Lower leg skin (tissue), 4 donors: ENCODE measurements around the gene ATP2A1. TPM values are rescaled to one million over a fixed set of nuclear protein-coding genes. Genes with fewer than 3 reads are reported as not detected.
A peak's percentile ranks its signal among the peaks of the same experiment; 100 is the strongest.
"Not testable (repeated sequence)": the region's sequence is repeated elsewhere in the genome, so short reads cannot be mapped to it uniquely, and the experiment has no call there.

Experiments used
- DNase-seq, 2 donors: peaks; one replicate each; pipeline ENCODE4 v3.0.0-alpha.2; 2019; ENCODE audit warnings: low spot score in 2 of 2
- H3K4me3 ChIP-seq: fragments of 200-600 bp; sonication (generic); 2 replicates; pipeline ENCODE4 v1.5.1; 2017; ENCODE audit warnings: mild to moderate bottlenecking, low read depth; ENCODE audit not compliant: poor library complexity, severe bottlenecking
- POLR2A ChIP-seq, 2 donors: fragments of 450-650 bp; IDR thresholded peaks; one replicate each; pipeline ENCODE4 v1.6.1; 2016 to 2017; ENCODE audit warnings: antibody characterized with exemption in 2 of 2, mild to moderate bottlenecking in 1 of 2, moderate library complexity in 1 of 2
- WGBS, 2 donors: methylation state at CpG; one replicate each; pipeline ENCODE4 v1.1.5; 2018; 5-methylcytosine and 5-hydroxymethylcytosine counted together
- intact Hi-C: fragments of 100-400 bp; cut with DNase I; formaldehyde crosslinking; loops from one replicate; pipeline ENCODE4 v1.15.0; 2023; ENCODE audit warnings: low total_unique reads
- total RNA-seq, 4 donors: library from RNA; depleted of rRNA; stranded (reverse); fragments of >200 nt; gene quantifications; one replicate each; pipeline ENCODE4 v1.1.0, GENCODE V29; 2016
- TF ChIP-seq, protein P1 (sequence below), 3 donors: fragments of 450-650 bp; IDR thresholded peaks; one replicate each; pipeline ENCODE4 v1.5.1; 2016; ENCODE audit warnings: antibody characterized with exemption in 3 of 3, mild to moderate bottlenecking in 3 of 3, moderate library complexity in 2 of 3

ATP2A1 gene
- total RNA-seq, 4 donors from 2014 or later = 0.07 to 0.46 (median 0.21) TPM

DNA sequence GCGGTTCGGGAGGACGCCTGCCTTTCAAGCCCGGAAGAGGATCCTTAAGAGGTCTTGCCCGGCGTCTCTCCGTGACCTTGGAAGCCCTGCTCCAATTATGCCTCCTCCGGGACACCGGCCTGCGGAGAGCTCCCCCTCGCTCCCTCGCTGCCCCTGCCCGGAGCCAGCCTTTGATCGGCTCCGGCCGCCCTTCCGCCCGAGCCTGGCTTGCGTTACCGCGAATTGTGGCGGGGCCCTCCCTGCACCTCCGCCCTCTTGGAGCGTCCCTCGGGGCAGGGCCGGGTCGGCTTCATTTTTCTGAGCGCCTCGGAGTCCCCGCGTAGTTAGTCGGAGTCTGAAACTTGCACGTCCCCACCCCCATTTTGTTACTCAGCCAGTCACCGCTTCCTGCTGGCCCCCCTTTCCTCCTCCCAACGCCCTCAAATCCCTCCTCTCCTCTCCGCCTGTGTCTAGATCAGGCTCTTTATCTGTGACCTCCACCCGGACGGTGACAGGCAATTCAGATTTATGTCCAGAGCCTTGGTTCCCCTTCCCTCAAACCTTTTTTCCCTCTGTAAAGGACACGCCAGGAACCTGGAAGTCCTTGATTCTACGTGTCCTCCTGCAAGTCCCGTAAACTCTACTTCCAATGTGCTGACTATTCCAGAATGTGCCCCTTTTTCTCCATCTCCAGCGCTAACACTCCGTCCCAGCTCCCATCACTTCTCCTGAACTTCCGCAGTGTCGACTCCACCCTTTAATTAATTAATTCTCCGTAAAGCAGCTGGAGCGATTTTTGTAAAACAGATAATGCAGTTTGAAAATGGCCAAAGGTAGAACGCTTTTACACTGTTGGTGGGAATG, 47.3 kb downstream of the ATP2A1 start:
- peak overlapping the region; percentile 73 for H3K4me3 ChIP-seq
- DNase-seq = peak; percentile 76 to 95
- no peak for TF ChIP-seq POLR2A (IDR thresholded peaks at IDR 0.05)
- TF ChIP-seq, protein P1, sequence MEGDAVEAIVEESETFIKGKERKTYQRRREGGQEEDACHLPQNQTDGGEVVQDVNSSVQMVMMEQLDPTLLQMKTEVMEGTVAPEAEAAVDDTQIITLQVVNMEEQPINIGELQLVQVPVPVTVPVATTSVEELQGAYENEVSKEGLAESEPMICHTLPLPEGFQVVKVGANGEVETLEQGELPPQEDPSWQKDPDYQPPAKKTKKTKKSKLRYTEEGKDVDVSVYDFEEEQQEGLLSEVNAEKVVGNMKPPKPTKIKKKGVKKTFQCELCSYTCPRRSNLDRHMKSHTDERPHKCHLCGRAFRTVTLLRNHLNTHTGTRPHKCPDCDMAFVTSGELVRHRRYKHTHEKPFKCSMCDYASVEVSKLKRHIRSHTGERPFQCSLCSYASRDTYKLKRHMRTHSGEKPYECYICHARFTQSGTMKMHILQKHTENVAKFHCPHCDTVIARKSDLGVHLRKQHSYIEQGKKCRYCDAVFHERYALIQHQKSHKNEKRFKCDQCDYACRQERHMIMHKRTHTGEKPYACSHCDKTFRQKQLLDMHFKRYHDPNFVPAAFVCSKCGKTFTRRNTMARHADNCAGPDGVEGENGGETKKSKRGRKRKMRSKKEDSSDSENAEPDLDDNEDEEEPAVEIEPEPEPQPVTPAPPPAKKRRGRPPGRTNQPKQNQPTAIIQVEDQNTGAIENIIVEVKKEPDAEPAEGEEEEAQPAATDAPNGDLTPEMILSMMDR (IDR thresholded peaks at IDR 0.05) = no peak
- WGBS, 2 donors = 1% methylated on average over 40 to 45 of the region's 48 CpGs
- intact Hi-C loops = no loop called here

DNA sequence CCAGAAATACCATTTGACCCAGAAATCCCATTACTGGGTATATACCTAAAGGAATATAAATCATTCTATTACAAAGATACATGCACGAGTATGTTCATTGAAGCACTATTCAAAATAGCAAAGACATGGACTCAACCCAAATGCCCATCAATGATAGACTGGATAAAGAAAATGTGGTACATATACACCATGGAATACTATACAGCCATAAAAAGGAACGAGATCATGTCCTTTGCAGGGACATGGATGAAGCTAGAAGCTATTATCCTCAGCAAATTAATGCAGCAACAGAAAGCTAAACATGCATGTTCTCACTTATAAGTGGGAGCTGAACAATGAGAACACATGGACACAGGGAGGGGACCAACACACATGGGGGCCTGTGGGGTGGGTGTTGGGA, 48.0 kb downstream of the ATP2A1 start:
- WGBS, 2 donors = 54 to 56% methylated on average over 2 of the region's 2 CpGs
- DNase-seq, intact Hi-C loops, H3K4me3 ChIP-seq: not testable (repeated sequence)

GRCh38 chr16:28927815-28928214, 49.5 kb downstream of the ATP2A1 start:
- intact Hi-C loops = no loop called here
- no peak overlapping the region for H3K4me3 ChIP-seq
- TF ChIP-seq, protein P1 (IDR thresholded peaks at IDR 0.05) = no peak
- no peak for TF ChIP-seq POLR2A (IDR thresholded peaks at IDR 0.05)
- 92 to 95% methylated on average over 1 of the region's 1 CpG for WGBS, 2 donors
- DNase-seq = no peak

- WGBS, 2 donors = 83 to 90% methylated on average over 3 of the region's 3 CpGs
- TF ChIP-seq, protein P1 (IDR thresholded peaks at IDR 0.05) = no peak
- TF ChIP-seq POLR2A (IDR thresholded peaks at IDR 0.05) = no peak
- no peak overlapping the region for H3K4me3 ChIP-seq
- intact Hi-C loops = loop anchor here (2.0 kb wide), 1 partner anchor 15 kb away; no protein-coding TSS in a partner anchor
- DNase-seq = no peak
These were observed 51.9 kb downstream of the ATP2A1 start for GRCh38 chr16:28930203-28930602.

DNA sequence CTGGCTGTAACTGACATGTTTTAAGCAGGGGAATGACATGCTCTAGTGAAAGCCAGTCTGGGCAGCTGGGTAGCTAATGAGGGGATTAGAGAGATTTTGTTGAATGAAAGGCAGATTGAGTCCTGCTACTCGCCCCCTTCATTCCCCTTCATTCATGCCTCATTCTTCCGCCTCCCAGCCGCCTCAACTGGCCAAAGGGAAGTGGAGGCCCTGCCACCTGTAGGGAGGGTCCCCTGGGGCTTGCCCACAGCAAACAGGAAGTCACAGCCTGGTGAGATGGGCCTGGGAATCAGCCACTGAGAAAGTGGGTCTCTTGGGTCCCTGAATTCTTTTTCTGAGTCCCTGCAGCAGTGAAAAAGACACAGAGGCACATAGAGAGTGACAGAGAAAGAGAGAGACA, 52.4 kb downstream of the ATP2A1 start:
- H3K4me3 ChIP-seq = no peak overlapping the region
- intact Hi-C loops = loop anchor here (2.0 kb wide), 1 partner anchor 14 kb away; no protein-coding TSS in a partner anchor
- no peak for DNase-seq
- TF ChIP-seq, protein P1 (IDR thresholded peaks at IDR 0.05) = no peak
- TF ChIP-seq POLR2A (IDR thresholded peaks at IDR 0.05) = no peak
- 74 to 90% methylated on average over 3 of the region's 3 CpGs for WGBS, 2 donors

DNA sequence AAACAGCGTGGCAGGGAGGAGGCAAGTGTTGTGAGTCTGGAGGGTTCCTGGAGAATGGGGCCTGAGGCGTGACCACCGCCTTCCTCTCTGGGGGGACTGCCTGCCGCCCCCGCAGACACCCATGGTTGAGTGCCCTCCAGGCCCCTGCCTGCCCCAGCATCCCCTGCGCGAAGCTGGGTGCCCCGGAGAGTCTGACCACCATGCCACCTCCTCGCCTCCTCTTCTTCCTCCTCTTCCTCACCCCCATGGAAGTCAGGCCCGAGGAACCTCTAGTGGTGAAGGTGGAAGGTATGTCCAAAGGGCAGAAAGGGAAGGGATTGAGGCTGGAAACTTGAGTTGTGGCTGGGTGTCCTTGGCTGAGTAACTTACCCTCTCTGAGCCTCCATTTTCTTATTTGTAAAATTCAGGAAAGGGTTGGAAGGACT, 53.5 kb downstream of the ATP2A1 start, which contains the start of gene CD19:
Gene CD19, plus strand, starts transcription at position 171 of the 425 bp plus-strand sequence. Its CDS starts 30 bp downstream, at position 201.
- 91 to 94% methylated on average over 10 of the region's 10 CpGs for WGBS, 2 donors
- peak in 1 of 2 donors; percentile 64 for DNase-seq
- H3K4me3 ChIP-seq = no peak within 1 kb of the TSS
- TF ChIP-seq, protein P1 (IDR thresholded peaks at IDR 0.05) = no peak
- no peak for TF ChIP-seq POLR2A (IDR thresholded peaks at IDR 0.05)
- intact Hi-C loops = loop anchor here (2.0 kb wide), 1 partner anchor 13 kb away; no protein-coding TSS in a partner anchor
